Fibroblast of the aortic adventitia (primary cell): ENCODE results near the gene ZNF774. TPM values are rescaled to one million over a fixed set of nuclear protein-coding genes. Genes with fewer than 3 reads are reported as not detected.

Experiments
- DNase-seq: peaks from one replicate; pipeline ENCODE4 v3.0.0-alpha.2; 2010; ENCODE audit warnings: low read depth
- H3K4me3 ChIP-seq: 2 replicates; pipeline ENCODE4 v1.5.1; 2011; ENCODE audit warnings: low read depth, mild to moderate bottlenecking, control low read depth, low read length, moderate library complexity
- total RNA-seq: library from RNA; depleted of rRNA; stranded (reverse); fragments of >200 nt; gene quantifications from 2 replicates; pipeline ENCODE4 v1.2.3, GENCODE V29; 2012; ENCODE audit warnings: low replicate concordance
- TF ChIP-seq, protein P1 (sequence below): IDR thresholded peaks from 2 replicates; pipeline ENCODE4 v1.5.1; 2011; ENCODE audit warnings: mild to moderate bottlenecking, low read length, control low read depth, inconsistent platforms; ENCODE audit not compliant: insufficient read depth

The ZNF774 gene
- total RNA-seq, 1 donor = 1.4 TPM

DNA sequence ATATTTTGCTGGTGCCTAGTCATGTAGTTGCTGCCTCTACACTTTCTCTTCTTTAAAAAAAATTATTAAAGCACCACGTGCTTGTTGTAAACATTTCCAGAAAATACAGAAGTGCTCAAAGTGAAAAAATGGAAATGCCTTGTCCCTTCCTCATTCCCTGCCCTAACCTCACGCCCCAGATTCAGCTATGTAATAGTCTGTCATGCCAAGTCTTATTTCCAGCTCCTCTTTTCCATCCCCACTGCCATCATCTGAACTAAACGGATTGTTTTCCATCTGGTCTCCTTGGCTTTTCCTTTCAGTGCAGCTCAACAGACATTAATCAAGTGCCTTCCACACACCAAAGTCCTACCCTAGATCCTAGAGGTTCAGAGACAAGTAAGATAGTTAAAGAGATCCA lies 15.5 kb downstream of the ZNF774 start:
- peak; percentile 80 for DNase-seq
- H3K4me3 ChIP-seq = no peak overlapping the region
- TF ChIP-seq, protein P1, sequence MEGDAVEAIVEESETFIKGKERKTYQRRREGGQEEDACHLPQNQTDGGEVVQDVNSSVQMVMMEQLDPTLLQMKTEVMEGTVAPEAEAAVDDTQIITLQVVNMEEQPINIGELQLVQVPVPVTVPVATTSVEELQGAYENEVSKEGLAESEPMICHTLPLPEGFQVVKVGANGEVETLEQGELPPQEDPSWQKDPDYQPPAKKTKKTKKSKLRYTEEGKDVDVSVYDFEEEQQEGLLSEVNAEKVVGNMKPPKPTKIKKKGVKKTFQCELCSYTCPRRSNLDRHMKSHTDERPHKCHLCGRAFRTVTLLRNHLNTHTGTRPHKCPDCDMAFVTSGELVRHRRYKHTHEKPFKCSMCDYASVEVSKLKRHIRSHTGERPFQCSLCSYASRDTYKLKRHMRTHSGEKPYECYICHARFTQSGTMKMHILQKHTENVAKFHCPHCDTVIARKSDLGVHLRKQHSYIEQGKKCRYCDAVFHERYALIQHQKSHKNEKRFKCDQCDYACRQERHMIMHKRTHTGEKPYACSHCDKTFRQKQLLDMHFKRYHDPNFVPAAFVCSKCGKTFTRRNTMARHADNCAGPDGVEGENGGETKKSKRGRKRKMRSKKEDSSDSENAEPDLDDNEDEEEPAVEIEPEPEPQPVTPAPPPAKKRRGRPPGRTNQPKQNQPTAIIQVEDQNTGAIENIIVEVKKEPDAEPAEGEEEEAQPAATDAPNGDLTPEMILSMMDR = no peak

DNA sequence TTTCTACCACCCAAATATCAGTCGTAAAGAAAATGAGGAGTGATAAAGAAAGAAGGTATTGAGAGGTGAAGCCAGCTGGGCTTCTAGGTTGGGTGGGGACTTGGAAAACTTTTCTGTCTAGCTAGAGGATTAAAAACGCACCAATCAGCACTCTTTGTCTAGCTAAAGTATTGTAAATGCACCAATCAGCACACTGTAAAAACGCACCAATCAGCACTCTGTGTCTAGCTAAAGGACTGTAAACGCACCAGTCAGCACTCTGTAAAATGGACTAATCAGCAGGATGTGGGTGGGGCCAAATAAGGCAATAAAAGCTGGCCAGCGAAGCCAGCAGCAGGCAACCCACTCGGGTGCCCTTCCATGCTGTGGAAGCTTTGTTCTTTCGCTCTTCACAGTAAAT lies 23.0 kb downstream of the ZNF774 start:
- no peak overlapping the region for H3K4me3 ChIP-seq
- DNase-seq = no peak
- TF ChIP-seq, protein P1 = no peak

DNA sequence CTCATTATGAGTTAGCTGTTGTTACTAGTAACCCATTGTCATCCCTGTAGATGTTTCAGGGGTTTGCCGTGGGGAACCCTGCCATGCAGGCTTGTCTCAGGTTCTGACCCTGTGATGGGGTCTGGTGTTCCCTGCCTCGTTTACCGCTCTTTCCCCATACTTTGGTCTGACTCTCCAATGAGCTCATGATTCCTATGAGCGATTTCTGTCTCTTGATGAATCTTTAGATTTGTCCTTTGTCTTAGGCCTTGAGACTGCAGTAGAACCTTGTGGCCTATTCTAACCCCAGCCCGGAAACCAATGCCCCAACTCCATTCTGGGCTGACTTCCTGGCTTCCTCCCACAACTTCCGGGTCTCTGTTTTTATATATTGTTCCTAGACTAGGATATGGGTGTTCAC lies 24.7 kb downstream of the ZNF774 start:
- TF ChIP-seq, protein P1 = no peak
- DNase-seq = no peak
- H3K4me3 ChIP-seq = no peak overlapping the region

DNA sequence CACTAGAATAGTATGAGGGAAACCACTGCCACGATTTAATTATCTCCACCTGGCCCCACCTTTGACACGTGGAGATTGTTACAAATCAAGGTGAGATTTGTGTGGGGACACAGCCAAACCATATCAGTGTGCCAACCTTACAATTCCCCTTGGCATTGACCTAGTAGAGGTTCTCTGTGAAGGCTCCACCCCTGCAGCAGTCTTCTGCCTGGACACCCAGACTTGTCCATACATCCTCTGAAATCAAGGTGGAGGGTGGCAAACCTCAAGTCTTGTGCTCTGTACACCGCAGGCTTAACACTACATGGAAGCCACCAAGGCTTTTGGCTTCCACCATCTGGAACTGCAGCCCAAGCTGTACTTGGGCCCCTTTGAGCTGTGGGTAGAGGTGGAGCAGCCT lies 27.2 kb downstream of the ZNF774 start:
- DNase-seq = no peak
- TF ChIP-seq, protein P1 = no peak
- no peak overlapping the region for H3K4me3 ChIP-seq

DNA sequence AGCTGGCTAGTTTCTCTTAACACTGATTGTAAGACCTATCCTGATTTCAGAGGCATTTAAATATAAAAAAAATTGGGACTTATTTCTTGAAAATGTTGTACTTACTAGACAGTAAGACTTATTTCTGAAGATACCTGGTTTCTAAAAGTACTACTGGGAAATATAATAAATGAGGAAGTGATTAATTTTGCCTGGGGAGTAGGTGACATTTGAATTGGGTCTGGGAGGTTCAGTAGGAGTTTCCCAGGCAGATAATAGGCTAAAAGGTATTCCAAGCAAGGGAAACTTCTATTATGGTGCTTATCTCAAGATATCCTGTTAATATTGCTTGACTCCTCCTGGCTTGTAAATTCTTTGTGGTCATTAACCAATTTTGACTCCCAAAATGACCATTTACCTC lies 29.4 kb downstream of the ZNF774 start:
- TF ChIP-seq, protein P1 = no peak
- DNase-seq = no peak
- H3K4me3 ChIP-seq = no peak overlapping the region

DNA sequence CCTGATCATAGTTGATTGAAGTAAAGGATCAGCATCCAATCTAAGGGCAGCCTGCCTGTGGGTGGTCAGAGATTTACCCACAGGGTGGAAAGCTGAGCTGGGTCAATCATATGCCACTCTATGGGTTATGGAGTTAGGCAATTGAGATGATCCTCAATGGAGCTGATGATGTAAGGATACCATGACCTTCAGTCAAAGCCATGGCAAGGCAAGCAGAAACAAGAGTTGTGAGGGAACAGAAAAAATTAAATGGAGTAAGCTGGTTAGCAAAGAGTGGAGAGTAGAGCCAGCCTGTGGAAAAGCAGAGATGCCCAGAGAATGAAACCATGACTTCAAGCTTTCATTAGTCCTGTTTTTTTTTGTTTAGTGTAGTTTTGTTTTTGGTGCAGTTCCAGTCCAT lies 30.2 kb downstream of the ZNF774 start:
- TF ChIP-seq, protein P1 = no peak

DNA sequence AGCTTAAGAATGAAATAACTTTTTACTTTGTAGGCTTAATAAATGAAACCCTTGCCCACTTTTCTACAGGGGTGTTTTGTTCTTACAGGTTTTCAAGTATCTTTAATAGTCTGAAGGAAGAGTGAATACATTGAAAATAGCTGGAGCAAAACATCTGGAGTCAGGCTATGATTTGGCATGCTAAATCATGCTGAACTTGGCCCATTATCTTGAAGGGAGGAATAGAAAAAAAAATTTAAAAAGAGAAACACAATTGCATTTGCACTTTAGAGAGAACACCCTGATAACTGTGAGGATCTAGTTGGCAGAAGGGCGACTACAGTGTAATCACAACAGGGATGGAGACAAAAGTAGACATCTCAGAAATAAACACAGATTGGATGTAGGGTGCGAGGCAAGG lies 34.1 kb downstream of the ZNF774 start:
- no peak overlapping the region for H3K4me3 ChIP-seq
- TF ChIP-seq, protein P1 = no peak
- DNase-seq = peak; percentile 56

More for the DNA sequence above, 30.2 kb downstream of the ZNF774 start:
- no peak for DNase-seq
- H3K4me3 ChIP-seq = no peak overlapping the region
